Neural cell (in vitro differentiated cells): ENCODE measurements around the gene ATXN2.

ENCODE experiments used
- CTCF ChIP-seq: fragments of 450-650 bp; IDR thresholded peaks from 2 replicates; pipeline ENCODE4 v1.5.1; 2014; ENCODE audit warnings: antibody characterized with exemption, mild to moderate bottlenecking, moderate library complexity; ENCODE audit not compliant: poor library complexity, severe bottlenecking
- EP300 ChIP-seq: fragments of 450-650 bp; conservative IDR thresholded peaks from 2 replicates; pipeline ENCODE4 v1.6.1; 2014; ENCODE audit warnings: antibody characterized with exemption, mild to moderate bottlenecking, moderate library complexity; ENCODE audit not compliant: poor library complexity, severe bottlenecking
- EZH2 ChIP-seq: fragments of 200-600, 300-800 bp; shearing (Covaris generic), sonication (generic); IDR thresholded peaks from 2 replicates; pipeline ENCODE4 v1.6.1; 2014; ENCODE audit warnings: antibody characterized with exemption, low read length, borderline replicate concordance, mild to moderate bottlenecking; ENCODE audit not compliant: insufficient read depth, poor library complexity, severe bottlenecking
- POLR2AphosphoS5 ChIP-seq: IDR thresholded peaks from 2 replicates; pipeline ENCODE4 v1.6.1; 2012
- TAF1 ChIP-seq: IDR thresholded peaks from 2 replicates; pipeline ENCODE4 v1.6.1; 2012; ENCODE audit warnings: low read depth

- TF ChIP-seq CTCF (no peak), POLR2AphosphoS5 (no peak), EZH2 (no peak), EP300 (no peak), TAF1 (no peak)
Measured at GRCh38 chr12:111578276-111578970, 20.7 kb downstream of the ATXN2 start.
